HG03097 (cell line): Measurements from ENCODE around the gene MED14.

Experiments
- ATAC-seq: cut with Tn5 transposase; IDR thresholded peaks from one replicate; pipeline ENCODE4 v1.9.1; 2021; ENCODE audit not compliant: unreplicated experiment, low FRiP score

Gene MED14

GRCh38 chrX:40617566-40617965, 117.8 kb downstream of the MED14 start:
- no peak for ATAC-seq

GRCh38 chrX:40615976-40616375, 119.4 kb downstream of the MED14 start:
- no peak for ATAC-seq

- no peak for ATAC-seq
These were observed 122.8 kb downstream of the MED14 start for GRCh38 chrX:40612511-40612910.

GRCh38 chrX:40607381-40607780, 128.0 kb downstream of the MED14 start:
- ATAC-seq, result no peak

- no peak for ATAC-seq
These were observed 131.9 kb downstream of the MED14 start for GRCh38 chrX:40603446-40603845.
